HG03135 (cell line): ENCODE results near the gene GNAL.
A peak's percentile ranks its signal among the peaks of the same experiment; 100 is the strongest.
"Not testable (repeated sequence)": the region's sequence is repeated elsewhere in the genome, so short reads cannot be mapped to it uniquely, and the experiment has no call there.

Source experiments
- ATAC-seq: cut with Tn5 transposase; IDR thresholded peaks from one replicate; pipeline ENCODE4 v1.9.1; 2021; ENCODE audit warnings: mild to moderate bottlenecking, moderate library complexity; ENCODE audit not compliant: unreplicated experiment

GNAL gene

GRCh38 chr18:11842562-11842961 is 153.5 kb downstream of the GNAL start:
- no peak for ATAC-seq

GRCh38 chr18:11844436-11844835 is 155.4 kb downstream of the GNAL start:
- no peak for ATAC-seq

GRCh38 chr18:11845654-11846053 is 156.6 kb downstream of the GNAL start:
- ATAC-seq = no peak

- ATAC-seq = no peak
These were observed 158.7 kb downstream of the GNAL start for GRCh38 chr18:11847811-11848210.

- ATAC-seq = no peak
These were observed 160.2 kb downstream of the GNAL start for GRCh38 chr18:11849279-11849678.

GRCh38 chr18:11849841-11850634 is 161.0 kb downstream of the GNAL start:
- no peak for ATAC-seq

- ATAC-seq = peak; percentile 25
These were observed 161.7 kb downstream of the GNAL start for GRCh38 chr18:11850821-11851145.

GRCh38 chr18:11851146-11851805 is 162.2 kb downstream of the GNAL start, which contains the start of gene CHMP1B:
Gene CHMP1B (plus strand): TSS chr18:11851413. CDS start chr18:11851512, 99 bp downstream.
- peak; percentile 91 for ATAC-seq

GRCh38 chr18:11851806-11852337 is 162.8 kb downstream of the GNAL start:
- ATAC-seq = no peak

GRCh38 chr18:11854554-11854953 is 165.5 kb downstream of the GNAL start:
- ATAC-seq = not testable (repeated sequence)

GRCh38 chr18:11857177-11857887 is 168.3 kb downstream of the GNAL start:
- no peak for ATAC-seq

- no peak for ATAC-seq
These were observed 170.3 kb downstream of the GNAL start for GRCh38 chr18:11859282-11859830.

- ATAC-seq = no peak
These were observed 170.9 kb downstream of the GNAL start for GRCh38 chr18:11859903-11860407.

- ATAC-seq = no peak
These were observed 171.8 kb downstream of the GNAL start for GRCh38 chr18:11860594-11861450.

GRCh38 chr18:11861583-11862288 is 172.7 kb downstream of the GNAL start:
- no peak for ATAC-seq

GRCh38 chr18:11862468-11863137 is 173.5 kb downstream of the GNAL start:
- ATAC-seq = no peak

- no peak for ATAC-seq
These were observed 175.4 kb downstream of the GNAL start for GRCh38 chr18:11864471-11864870.

GRCh38 chr18:11865071-11865470 is 176.0 kb downstream of the GNAL start:
- ATAC-seq = no peak

- no peak for ATAC-seq
These were observed 177.3 kb downstream of the GNAL start for GRCh38 chr18:11866329-11866728.
